ENCODE data around the gene POLR3B.
"Not testable (repeated sequence)": the region's sequence is repeated elsewhere in the genome, so short reads cannot be mapped to it uniquely, and the experiment has no call there.

Gene POLR3B

GRCh38 chr12:106461730-106462129 lies 104.2 kb downstream of the POLR3B start:
- DNase-seq (ENCODE audit: low read depth in 2 of 2) = no peak

- not testable (repeated sequence) for DNase-seq (ENCODE audit: low read depth in 2 of 2)
Measured at GRCh38 chr12:106465605-106466004, 108.1 kb downstream of the POLR3B start.

GRCh38 chr12:106475662-106476061 lies 118.1 kb downstream of the POLR3B start:
- not testable (repeated sequence) for DNase-seq (ENCODE audit: low read depth in 2 of 2)

- DNase-seq (ENCODE audit: low read depth in 2 of 2) = not testable (repeated sequence)
Measured at GRCh38 chr12:106477627-106478026, 120.1 kb downstream of the POLR3B start.

- no peak for DNase-seq (ENCODE audit: low read depth in 2 of 2)
Measured at GRCh38 chr12:106480251-106480650, 122.7 kb downstream of the POLR3B start.

- no peak for DNase-seq (ENCODE audit: low read depth in 2 of 2)
Measured at GRCh38 chr12:106481246-106481645, 123.7 kb downstream of the POLR3B start.

DNA sequence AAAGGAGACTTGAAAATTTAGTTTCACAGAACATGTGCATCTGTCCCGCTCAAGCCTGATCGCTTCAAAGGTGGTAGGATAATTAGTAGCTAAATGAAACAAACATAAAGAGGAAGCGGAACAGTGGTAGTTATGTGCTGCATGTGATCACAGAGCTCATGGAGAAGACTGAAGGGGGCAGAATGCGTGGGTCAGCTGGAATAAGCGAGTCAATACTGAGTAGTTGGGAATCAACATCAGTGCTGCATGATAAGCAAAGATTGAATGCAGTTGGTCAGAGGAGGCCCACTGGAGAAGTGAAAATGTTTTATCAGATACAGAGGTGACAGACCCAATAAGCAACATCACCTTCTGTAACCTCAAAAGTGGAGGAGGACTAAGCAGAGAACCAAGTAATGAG lies 130.1 kb downstream of the POLR3B start:
- no peak for DNase-seq (ENCODE audit: low read depth in 2 of 2)

- DNase-seq (ENCODE audit: low read depth in 2 of 2) = no peak
Measured at GRCh38 chr12:106488884-106489283, 131.3 kb downstream of the POLR3B start.

GRCh38 chr12:106490264-106490663 lies 132.7 kb downstream of the POLR3B start:
- DNase-seq (ENCODE audit: low read depth in 2 of 2) = no peak

- DNase-seq (ENCODE audit: low read depth in 2 of 2) = no peak
Measured at GRCh38 chr12:106492857-106493256, 135.3 kb downstream of the POLR3B start.

GRCh38 chr12:106493531-106493930 lies 136.0 kb downstream of the POLR3B start:
- DNase-seq (ENCODE audit: low read depth in 2 of 2) = no peak

DNA sequence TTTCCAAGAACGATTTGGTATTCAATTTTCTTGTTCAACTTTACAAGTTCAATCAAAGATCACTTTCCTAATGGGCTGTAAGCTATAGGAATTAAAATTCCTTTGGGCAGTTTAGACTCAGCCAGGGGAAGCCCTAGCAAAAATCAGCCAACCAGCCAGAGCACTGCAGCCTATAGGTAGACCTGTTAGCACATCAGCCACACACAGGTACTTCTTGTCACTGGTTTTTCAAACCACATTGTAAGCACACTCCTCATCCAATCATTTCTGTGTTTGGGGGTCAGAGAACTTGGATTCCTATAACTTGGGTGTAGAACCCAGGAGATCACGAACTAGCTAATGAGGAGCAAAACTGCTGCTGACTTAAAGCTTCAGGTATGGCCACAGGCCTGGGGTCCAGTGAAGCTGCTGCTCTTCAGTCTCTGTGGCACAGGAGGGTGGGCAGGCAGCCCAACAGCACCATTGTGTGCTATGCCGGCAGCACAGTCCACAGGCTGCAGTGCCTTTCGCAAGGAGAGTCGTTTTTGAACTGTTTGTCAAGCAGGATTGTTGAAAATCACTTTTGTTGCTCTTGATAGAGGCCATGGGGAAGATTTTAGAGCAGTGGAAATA lies 137.9 kb downstream of the POLR3B start:
- DNase-seq (ENCODE audit: low read depth in 2 of 2) = no peak

DNA sequence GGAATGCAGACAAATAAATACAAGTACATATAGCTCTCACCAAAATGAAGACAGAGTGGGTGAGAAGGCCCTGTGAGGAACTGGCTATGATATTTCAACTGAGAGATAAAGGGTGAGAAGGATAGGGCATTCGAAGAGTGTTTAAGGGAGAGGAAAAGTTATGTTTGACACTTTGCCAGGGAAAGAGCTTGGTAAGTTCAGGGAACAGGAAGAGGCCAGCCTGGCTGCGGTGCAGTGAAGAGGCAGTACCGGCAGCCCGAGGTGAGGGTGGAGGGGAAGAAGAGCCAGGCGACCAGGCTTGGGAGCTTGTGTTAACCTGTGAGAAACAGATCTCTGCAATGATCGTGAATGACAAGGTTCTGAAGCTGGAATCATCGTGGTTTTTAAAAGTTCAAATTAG lies 140.5 kb downstream of the POLR3B start:
- DNase-seq (ENCODE audit: low read depth in 2 of 2) = no peak

DNA sequence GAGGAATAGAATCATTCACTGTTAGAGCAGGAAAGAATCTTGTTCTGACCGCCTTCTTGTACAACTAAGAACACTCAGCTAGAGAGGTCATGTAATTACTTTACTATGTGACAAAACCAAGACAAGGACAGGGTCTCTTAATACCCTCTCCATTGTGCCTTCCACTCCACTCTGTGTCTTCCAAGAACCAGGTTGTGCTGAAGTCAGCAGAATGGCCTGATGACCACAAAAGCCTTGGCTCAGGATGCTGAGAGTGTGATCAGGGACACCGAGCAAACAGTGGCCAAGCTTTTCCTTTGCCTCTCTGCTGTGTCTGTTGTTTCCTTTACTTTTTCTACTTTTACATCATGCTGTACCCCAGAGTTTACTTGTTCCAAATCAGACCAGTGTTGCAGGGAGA lies 142.1 kb downstream of the POLR3B start:
- DNase-seq (ENCODE audit: low read depth in 2 of 2) = no peak

DNA sequence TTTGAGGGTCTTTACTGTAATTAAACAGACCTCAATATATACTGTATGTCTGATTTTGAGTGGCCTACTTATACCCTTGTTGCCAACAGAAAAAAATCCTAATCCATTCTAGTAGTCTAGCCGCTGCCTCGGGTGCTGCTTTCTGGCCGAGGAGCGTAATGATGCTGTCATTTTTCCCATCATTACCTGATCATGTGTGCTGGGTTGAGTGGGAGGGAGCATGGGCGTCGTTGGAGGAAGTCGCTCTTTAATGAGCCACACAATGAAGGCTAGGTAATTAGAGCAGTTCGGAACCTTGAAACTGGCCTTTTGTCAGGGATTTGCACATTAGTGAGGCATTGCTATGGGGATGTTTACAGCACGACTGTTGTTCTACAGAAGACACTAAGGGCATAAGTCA lies 149.1 kb downstream of the POLR3B start:
- no peak for DNase-seq (ENCODE audit: low read depth in 2 of 2)

GRCh38 chr12:106508966-106509365 lies 151.4 kb downstream of the POLR3B start:
- no peak for DNase-seq (ENCODE audit: low read depth in 2 of 2)

DNA sequence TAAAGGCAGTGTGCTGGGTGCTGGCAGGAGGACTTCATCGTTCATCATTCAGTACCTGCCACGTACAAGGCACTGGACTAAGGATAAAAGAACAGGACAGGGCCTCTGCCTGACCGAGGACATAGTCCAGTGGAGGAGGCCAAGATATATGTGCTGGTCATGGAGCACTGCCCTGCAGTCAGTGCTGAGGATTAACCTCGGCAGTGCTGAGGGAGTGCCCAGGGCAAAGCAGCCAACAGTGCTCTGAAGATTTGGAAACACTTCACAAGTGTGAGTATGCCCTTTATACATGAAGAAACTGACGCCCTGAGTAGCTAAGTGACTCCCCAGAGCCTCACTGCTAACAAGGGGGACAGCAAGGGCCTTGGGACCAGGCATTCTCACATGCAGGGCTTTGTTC lies 153.8 kb downstream of the POLR3B start:
- DNase-seq (ENCODE audit: low read depth in 2 of 2) = no peak

DNA sequence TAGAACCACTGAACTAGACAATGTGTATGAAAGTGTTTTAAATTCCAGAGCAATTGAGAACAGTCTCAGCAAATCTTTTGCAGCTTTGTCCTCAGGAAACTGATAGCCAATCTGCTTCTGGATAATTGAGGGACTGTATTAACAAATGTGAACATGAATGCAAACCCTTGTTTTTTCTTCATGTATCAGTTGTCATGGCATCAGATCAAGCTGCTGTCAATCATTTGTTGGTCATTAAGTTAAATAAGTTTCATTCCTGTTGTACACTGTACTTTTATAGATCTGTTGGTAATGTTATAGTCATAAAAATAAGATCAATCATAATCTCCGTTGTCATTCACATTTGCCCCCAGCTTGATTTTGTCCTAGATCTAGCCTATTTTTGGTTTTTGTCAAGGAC lies 159.8 kb downstream of the POLR3B start:
- DNase-seq (ENCODE audit: low read depth in 2 of 2) = no peak

- DNase-seq (ENCODE audit: low read depth in 2 of 2) = no peak
Measured at GRCh38 chr12:106519607-106520021, 162.1 kb downstream of the POLR3B start.

DNA sequence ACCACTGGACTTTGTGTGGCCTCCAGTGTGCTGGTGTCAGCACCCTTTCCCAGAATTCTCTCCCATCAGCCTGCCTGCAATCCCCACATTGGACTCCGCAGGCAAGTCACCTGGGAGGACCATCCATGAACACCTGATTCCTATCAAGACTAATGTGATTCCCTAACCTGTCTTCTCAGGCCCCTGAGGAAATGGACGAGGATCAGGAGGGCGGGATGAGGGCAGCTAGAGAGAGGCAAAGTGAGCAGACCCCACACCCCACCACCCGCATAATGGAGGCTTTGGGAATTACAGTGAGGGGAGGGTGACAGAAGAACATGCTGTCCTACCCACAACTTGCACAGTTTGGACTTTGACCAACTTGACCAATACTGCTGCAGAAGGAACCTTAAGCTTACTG lies 164.4 kb downstream of the POLR3B start:
- no peak for DNase-seq (ENCODE audit: low read depth in 2 of 2)

- no peak for DNase-seq (ENCODE audit: low read depth in 2 of 2)
Measured at GRCh38 chr12:106522708-106523107, 165.2 kb downstream of the POLR3B start.

GRCh38 chr12:106527356-106527755 lies 169.8 kb downstream of the POLR3B start:
- no peak for DNase-seq (ENCODE audit: low read depth in 2 of 2)

DNA sequence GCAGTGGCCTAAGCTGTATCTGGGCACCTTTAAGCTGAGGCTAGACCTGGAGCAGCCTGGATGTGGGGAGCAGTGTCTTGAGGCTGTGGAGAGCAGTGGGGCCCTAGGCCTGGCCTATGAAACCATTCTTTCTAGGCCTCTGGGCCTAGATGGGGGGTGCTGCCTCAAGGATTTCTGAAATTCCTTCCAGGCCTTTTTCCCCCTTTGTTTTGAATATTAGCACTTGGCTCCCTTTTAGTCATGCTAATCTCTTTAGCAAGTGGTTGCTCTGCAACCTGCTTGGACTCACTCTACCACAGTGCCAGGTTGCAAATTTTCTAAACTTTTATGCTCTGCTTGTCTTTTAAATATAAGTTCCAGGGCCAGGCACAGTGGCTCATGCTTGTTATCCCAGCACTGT lies 183.7 kb downstream of the POLR3B start:
- DNase-seq (ENCODE audit: low read depth in 2 of 2) = no peak

- no peak for DNase-seq (ENCODE audit: low read depth in 2 of 2)
Measured at GRCh38 chr12:106551410-106551809, 193.9 kb downstream of the POLR3B start.
